Mesothelial cell of epicardium (in vitro differentiated cells): ENCODE data around the gene MOGAT2. TPM values are rescaled to one million over a fixed set of nuclear protein-coding genes. Genes with fewer than 3 reads are reported as not detected.

Experiments used
- DNase-seq, 2 experiments: peaks; one replicate each; pipeline ENCODE4 v3.0.0; 2021; ENCODE audit warnings: low spot score in 2 of 2; ENCODE audit not compliant: unreplicated experiment in 2 of 2
- H3K27ac Mint-ChIP-seq: 2 replicates; pipeline ENCODE4 v1.8.0; 2021; ENCODE audit warnings: mixed read lengths
- H3K27me3 Mint-ChIP-seq: 2 replicates; pipeline ENCODE4 v1.8.0; 2021; ENCODE audit warnings: low read depth, mixed read lengths
- H3K36me3 Mint-ChIP-seq: 2 replicates; pipeline ENCODE4 v1.8.0; 2021; ENCODE audit warnings: mixed read lengths
- H3K4me1 Mint-ChIP-seq: 2 replicates; pipeline ENCODE4 v1.8.0; 2021; ENCODE audit warnings: mixed read lengths
- H3K4me3 Mint-ChIP-seq: 2 replicates; pipeline ENCODE4 v1.8.0; 2021; ENCODE audit warnings: mild to moderate bottlenecking, moderate library complexity, mixed read lengths
- H3K9me3 Mint-ChIP-seq: 2 replicates; pipeline ENCODE4 v1.8.0; 2021; ENCODE audit warnings: mixed read lengths
- total RNA-seq: library from RNA; stranded (reverse); gene quantifications from 3 replicates; pipeline ENCODE4 v1.2.1, GENCODE V29; 2021
- TF ChIP-seq, protein P1 (sequence below): fragments of 200-600 bp; sonication (generic); IDR thresholded peaks from one replicate; pipeline ENCODE4 v1.5.0; 2021; ENCODE audit warnings: antibody characterized with exemption; ENCODE audit not compliant: unreplicated experiment

The MOGAT2 gene
- total RNA-seq, 1 donor from 2014 or later = not detected

DNA sequence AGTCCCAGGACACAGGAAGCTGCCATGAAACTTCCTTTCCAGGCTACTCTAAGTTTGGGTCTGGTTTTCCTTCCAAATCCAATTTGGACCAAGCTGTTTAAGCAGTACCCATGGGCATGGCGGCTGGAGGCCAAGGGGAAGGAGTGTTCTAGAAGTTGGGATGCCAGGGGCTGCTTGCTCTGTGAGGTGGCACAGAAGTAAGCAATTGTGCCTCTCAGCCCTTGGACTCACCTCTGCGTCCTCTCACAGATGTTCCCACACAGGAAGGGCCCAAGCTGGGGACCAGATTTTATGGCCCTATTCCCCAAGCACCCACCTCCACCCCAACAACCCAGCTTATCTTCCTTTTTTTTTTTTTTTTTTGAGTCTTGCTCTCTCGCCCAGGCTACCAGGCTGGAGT is 47.5 kb downstream of the MOGAT2 start:
- no peaks in the 10 kb centered on the region for H3K9me3 Mint-ChIP-seq
- TF ChIP-seq, protein P1, sequence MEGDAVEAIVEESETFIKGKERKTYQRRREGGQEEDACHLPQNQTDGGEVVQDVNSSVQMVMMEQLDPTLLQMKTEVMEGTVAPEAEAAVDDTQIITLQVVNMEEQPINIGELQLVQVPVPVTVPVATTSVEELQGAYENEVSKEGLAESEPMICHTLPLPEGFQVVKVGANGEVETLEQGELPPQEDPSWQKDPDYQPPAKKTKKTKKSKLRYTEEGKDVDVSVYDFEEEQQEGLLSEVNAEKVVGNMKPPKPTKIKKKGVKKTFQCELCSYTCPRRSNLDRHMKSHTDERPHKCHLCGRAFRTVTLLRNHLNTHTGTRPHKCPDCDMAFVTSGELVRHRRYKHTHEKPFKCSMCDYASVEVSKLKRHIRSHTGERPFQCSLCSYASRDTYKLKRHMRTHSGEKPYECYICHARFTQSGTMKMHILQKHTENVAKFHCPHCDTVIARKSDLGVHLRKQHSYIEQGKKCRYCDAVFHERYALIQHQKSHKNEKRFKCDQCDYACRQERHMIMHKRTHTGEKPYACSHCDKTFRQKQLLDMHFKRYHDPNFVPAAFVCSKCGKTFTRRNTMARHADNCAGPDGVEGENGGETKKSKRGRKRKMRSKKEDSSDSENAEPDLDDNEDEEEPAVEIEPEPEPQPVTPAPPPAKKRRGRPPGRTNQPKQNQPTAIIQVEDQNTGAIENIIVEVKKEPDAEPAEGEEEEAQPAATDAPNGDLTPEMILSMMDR = no peak
- no peak overlapping the region for H3K4me3 Mint-ChIP-seq
- DNase-seq = no peak
- H3K27me3 Mint-ChIP-seq = peaks cover 31% of the 10 kb centered on the region
- peaks cover 14% of the 10 kb centered on the region for H3K4me1 Mint-ChIP-seq
- H3K27ac Mint-ChIP-seq = no peak overlapping the region
- H3K36me3 Mint-ChIP-seq = no peaks in the 10 kb centered on the region

DNA sequence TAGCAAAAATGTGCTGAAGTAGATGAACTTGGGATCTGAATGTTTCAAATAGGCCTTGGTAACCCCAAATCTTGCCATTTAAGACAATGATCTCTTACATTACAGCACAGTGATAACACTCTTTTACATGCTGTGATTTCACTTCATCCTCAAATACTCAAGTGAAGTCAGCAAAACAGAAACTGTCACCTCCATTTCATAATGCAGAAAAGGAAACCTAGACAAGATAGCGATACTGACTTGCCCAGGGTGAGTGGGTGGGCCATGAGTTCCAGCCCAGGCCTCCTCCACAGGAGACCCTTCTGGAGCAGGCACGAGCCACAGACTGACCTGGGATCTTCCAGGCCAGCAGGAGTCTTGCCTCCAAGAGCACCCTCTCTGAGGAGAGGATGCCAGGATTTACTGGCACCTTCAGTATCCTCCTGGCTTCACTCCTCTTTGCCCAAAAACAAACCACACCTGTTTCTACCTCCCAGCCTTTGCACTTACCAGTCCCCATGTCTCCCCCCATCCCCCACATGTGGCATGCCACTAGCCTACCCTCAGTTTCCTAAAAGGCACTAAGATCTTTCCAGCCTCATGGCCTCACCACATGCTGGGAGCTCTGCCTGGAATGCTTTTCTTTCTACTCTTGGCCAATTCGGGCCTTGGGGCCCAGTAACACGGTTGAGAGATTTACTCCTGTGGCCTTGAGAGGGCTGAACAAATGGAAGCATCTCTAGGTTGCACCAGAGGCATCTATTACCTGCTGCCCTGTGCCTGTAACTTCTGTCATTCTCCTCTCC is 49.0 kb downstream of the MOGAT2 start:
- Mint-ChIP-seq H3K36me3 (no peaks in the 10 kb centered on the region), H3K9me3 (no peaks in the 10 kb centered on the region), H3K27ac (no peak overlapping the region), H3K27me3 (peaks cover 46% of the 10 kb centered on the region), H3K4me1 (peaks cover 14% of the 10 kb centered on the region), H3K4me3 (no peak overlapping the region)
- no peak for DNase-seq
- TF ChIP-seq, protein P1 = no peak

DNA sequence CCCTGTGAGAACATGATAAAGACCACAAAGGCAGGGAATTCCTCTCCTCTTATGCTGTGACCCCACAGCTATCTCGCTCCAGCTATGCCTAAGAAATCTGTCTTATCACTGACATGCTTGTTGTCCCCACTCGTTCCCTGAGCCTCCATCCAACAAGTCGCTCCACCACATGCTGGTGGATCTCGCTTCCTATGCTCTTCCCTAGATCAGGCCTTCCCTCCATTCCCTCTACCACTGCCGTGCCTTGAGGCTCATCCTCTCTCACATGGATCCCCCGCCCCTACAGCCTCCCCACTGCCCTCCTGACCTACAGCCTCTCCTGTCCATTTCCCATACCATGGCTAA is 49.6 kb downstream of the MOGAT2 start:
- peaks cover 50% of the 10 kb centered on the region for H3K27me3 Mint-ChIP-seq
- H3K9me3 Mint-ChIP-seq = no peaks in the 10 kb centered on the region
- peak overlapping the region; percentile 9 for H3K4me3 Mint-ChIP-seq
- H3K27ac Mint-ChIP-seq = no peak overlapping the region
- TF ChIP-seq, protein P1 = no peak
- no peaks in the 10 kb centered on the region for H3K36me3 Mint-ChIP-seq
- peaks cover 14% of the 10 kb centered on the region for H3K4me1 Mint-ChIP-seq
- no peak for DNase-seq

DNA sequence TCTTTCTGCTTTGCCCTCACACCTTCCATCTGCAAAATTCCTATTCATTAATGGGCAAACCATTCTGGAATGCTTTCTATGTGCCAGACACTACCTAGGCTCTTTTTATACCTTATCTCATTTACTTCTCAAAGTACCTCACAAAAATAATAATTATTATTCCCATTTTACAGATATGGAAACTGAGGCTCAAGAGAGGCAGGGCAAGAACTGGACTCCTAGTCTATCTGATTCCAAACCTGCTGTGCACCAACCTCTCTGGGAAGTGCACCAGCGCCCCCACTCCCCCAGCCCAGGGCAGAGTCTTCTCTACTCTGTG is 50.1 kb downstream of the MOGAT2 start:
- peak overlapping the region; percentile 62 for H3K4me3 Mint-ChIP-seq

DNA sequence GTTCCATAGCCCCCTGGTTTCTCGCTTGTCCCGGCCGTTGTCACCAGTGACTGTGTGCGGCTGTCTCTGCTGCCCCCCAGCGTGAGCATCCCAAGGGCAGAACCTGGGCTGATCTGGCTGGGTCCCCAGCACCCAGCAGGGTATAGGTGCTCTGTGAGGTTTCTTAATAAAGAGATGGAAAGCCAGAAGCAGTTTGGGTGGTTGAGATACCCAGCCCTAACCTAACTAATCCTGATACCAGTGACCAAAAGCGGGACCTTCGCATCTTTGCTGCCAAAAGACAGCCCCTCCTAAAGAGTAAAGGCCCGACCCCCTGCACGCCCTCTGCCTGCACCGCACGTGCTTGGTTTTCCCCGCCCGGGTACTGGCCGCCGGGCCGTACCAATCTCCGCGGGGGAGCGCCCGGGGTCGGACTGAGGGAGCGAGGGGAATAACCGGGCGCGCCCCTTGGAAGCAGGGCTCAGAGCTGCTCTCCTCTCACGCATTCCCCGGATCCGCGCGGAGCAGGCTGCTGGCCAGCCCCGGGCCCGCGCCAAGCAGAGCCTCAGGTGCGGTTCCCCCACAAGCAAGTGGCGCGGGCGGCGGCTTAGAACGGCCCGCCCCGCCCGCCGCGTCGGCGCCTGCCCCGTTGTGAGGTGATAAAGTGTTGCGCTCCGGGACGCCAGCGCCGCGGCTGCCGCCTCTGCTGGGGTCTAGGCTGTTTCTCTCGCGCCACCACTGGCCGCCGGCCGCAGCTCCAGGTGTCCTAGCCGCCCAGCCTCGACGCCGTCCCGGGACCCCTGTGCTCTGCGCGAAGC is 50.7 kb downstream of the MOGAT2 start, which contains the start of gene DGAT2:
DGAT2 (plus strand) TSS at position 667 of the 797 bp plus-strand sequence. CDS start 214 bp downstream, outside the sequence.
- DNase-seq = peak; percentile 45 to 78
- H3K27me3 Mint-ChIP-seq = peaks cover 53% of the 10 kb centered on the region
- H3K9me3 Mint-ChIP-seq = no peaks in the 10 kb centered on the region
- TF ChIP-seq, protein P1 = no peak
- H3K4me1 Mint-ChIP-seq = peaks cover 14% of the 10 kb centered on the region
- H3K27ac Mint-ChIP-seq = no peak within 1 kb of the TSS
- peak within 1 kb of the TSS; percentile 62 for H3K4me3 Mint-ChIP-seq
- H3K36me3 Mint-ChIP-seq = no peaks in the 10 kb centered on the region

More for the DNA sequence above, 50.1 kb downstream of the MOGAT2 start:
- H3K9me3 Mint-ChIP-seq = no peaks in the 10 kb centered on the region
- no peaks in the 10 kb centered on the region for H3K36me3 Mint-ChIP-seq
- peaks cover 14% of the 10 kb centered on the region for H3K4me1 Mint-ChIP-seq
- no peak overlapping the region for H3K27ac Mint-ChIP-seq
- no peak for DNase-seq
- TF ChIP-seq, protein P1 = no peak
- peaks cover 53% of the 10 kb centered on the region for H3K27me3 Mint-ChIP-seq
